ENCODE data around the gene MBD3L5.

The MBD3L5 gene

GRCh38 chr19:7072541-7072940, 42.2 kb downstream of the MBD3L5 start:
- in situ Hi-C loops (cut with HindIII; ENCODE audit: low pct_ligation_motif_present, low sequenced_read_pairs) = no loop called here
- Histone ChIP-seq H3K27ac (no peak overlapping the region), H3K27me3 (replicated peaks) (no peaks in the 10 kb centered on the region), H3K4me3 (ENCODE audit: low read depth, low read length) (no peak overlapping the region), H3K36me3 (replicated peaks) (peaks cover 49% of the 10 kb centered on the region)
- no peak for DNase-seq
- no peak for TF ChIP-seq CTCF (IDR thresholded peaks at IDR 0.05; ENCODE audit: low read depth, low read length, missing control alignments)

GRCh38 chr19:7074705-7075282, 44.4 kb downstream of the MBD3L5 start:
- TF ChIP-seq CTCF (IDR thresholded peaks at IDR 0.05; ENCODE audit: low read depth, low read length, missing control alignments) = no peak
- in situ Hi-C loops (cut with HindIII; ENCODE audit: low pct_ligation_motif_present, low sequenced_read_pairs) = no loop called here
- Histone ChIP-seq H3K27me3 (replicated peaks) (no peaks in the 10 kb centered on the region), H3K4me3 (ENCODE audit: low read depth, low read length) (no peak overlapping the region), H3K27ac (no peak overlapping the region), H3K36me3 (replicated peaks) (peaks cover 69% of the 10 kb centered on the region)
- no peak for DNase-seq

- Histone ChIP-seq H3K27me3 (replicated peaks) (no peaks in the 10 kb centered on the region), H3K4me3 (ENCODE audit: low read depth, low read length) (no peak overlapping the region)
- in situ Hi-C loops (cut with HindIII; ENCODE audit: low pct_ligation_motif_present, low sequenced_read_pairs) = no loop called here
Measured at GRCh38 chr19:7076151-7076550, 45.8 kb downstream of the MBD3L5 start.

GRCh38 chr19:7078008-7078407, 47.6 kb downstream of the MBD3L5 start:
- in situ Hi-C loops (cut with HindIII; ENCODE audit: low pct_ligation_motif_present, low sequenced_read_pairs) = no loop called here
- H3K27ac ChIP-seq = no peak overlapping the region
- DNase-seq = no peak
- no peaks in the 10 kb centered on the region for H3K27me3 ChIP-seq (replicated peaks)
- H3K4me3 ChIP-seq (ENCODE audit: low read depth, low read length) = no peak overlapping the region
- peaks cover 90% of the 10 kb centered on the region for H3K36me3 ChIP-seq (replicated peaks)
- no peak for TF ChIP-seq CTCF (IDR thresholded peaks at IDR 0.05; ENCODE audit: low read depth, low read length, missing control alignments)

More at GRCh38 chr19:7076151-7076550, 45.8 kb downstream of the MBD3L5 start:
- no peak for DNase-seq
- no peak for TF ChIP-seq CTCF (IDR thresholded peaks at IDR 0.05; ENCODE audit: low read depth, low read length, missing control alignments)
- Histone ChIP-seq H3K27ac (no peak overlapping the region), H3K36me3 (replicated peaks) (peaks cover 83% of the 10 kb centered on the region)

Measured in brain microvascular endothelial cell (primary cell).